HEK293T (cell line): ENCODE measurements around the gene TCFL5.

Experiments
- CTCF ChIA-PET: fragments of 350-600 bp; formaldehyde crosslinking; extraction: SDS; loops from one replicate; lab custom pipeline; 2021; ENCODE audit warnings: antibody characterized with exemption, inconsistent platforms; lab: Yijun Ruan, JAX
- POLR2A ChIA-PET: fragments of 350-600 bp; formaldehyde crosslinking; extraction: SDS; loops from one replicate; lab custom pipeline; 2020; ENCODE audit warnings: antibody characterized with exemption, inconsistent platforms; lab: Yijun Ruan, JAX
- DNase-seq: peaks from one replicate; pipeline ENCODE4 v3.0.0; 2012; ENCODE audit warnings: mixed read lengths; ENCODE audit errors: extremely low spot score
- ARNT ChIP-seq: fragments of 450-650 bp; IDR thresholded peaks from 2 replicates; pipeline ENCODE4 v1.6.1; 2017; ENCODE audit warnings: mild to moderate bottlenecking
- BHLHE40 ChIP-seq: fragments of 450-650 bp; IDR thresholded peaks from 2 replicates; pipeline ENCODE4 v1.6.1; 2016; ENCODE audit warnings: mild to moderate bottlenecking, moderate library complexity, borderline replicate concordance
- CTBP1 ChIP-seq: fragments of 450-650 bp; IDR thresholded peaks from 2 replicates; pipeline ENCODE4 v1.6.1; 2016; ENCODE audit warnings: borderline replicate concordance
- ELF4 ChIP-seq: fragments of 450-650 bp; IDR thresholded peaks from 2 replicates; pipeline ENCODE4 v1.6.1; 2017; ENCODE audit warnings: antibody characterized with exemption
- FOXA1 ChIP-seq: fragments of 450-650 bp; IDR thresholded peaks from 2 replicates; pipeline ENCODE4 v1.6.1; 2016; ENCODE audit warnings: mild to moderate bottlenecking
- FOXK2 ChIP-seq: fragments of 450-650 bp; IDR thresholded peaks from 2 replicates; pipeline ENCODE4 v1.6.1; 2016; ENCODE audit warnings: mild to moderate bottlenecking
- FOXM1 ChIP-seq: fragments of 450-650 bp; IDR thresholded peaks from 2 replicates; pipeline ENCODE4 v1.6.1; 2017; ENCODE audit warnings: mild to moderate bottlenecking, borderline replicate concordance
- HDGF ChIP-seq: fragments of 450-650 bp; IDR thresholded peaks from 2 replicates; pipeline ENCODE4 v1.6.1; 2017; ENCODE audit warnings: antibody characterized with exemption, borderline replicate concordance
- L3MBTL2 ChIP-seq: fragments of 450-650 bp; conservative IDR thresholded peaks from 2 replicates; pipeline ENCODE4 v1.6.1; 2016; ENCODE audit warnings: mild to moderate bottlenecking
- LEF1 ChIP-seq: fragments of 450-650 bp; IDR thresholded peaks from 2 replicates; pipeline ENCODE4 v1.6.1; 2017; ENCODE audit warnings: mild to moderate bottlenecking, borderline replicate concordance
- NFRKB ChIP-seq: fragments of 450-650 bp; IDR thresholded peaks from 2 replicates; pipeline ENCODE4 v1.6.1; 2016; ENCODE audit warnings: mild to moderate bottlenecking, moderate library complexity
- SP1 ChIP-seq: fragments of 450-650 bp; IDR thresholded peaks from 2 replicates; pipeline ENCODE4 v1.6.1; 2017
- SUZ12 ChIP-seq: fragments of 450-650 bp; IDR thresholded peaks from 2 replicates; pipeline ENCODE4 v1.6.1; 2016; ENCODE audit warnings: mild to moderate bottlenecking
- TARDBP ChIP-seq: fragments of 450-650 bp; IDR thresholded peaks from 2 replicates; pipeline ENCODE4 v1.6.1; 2016
- ZNF384 ChIP-seq: fragments of 450-650 bp; IDR thresholded peaks from 2 replicates; pipeline ENCODE4 v1.6.1; 2016
- TF ChIP-seq, protein P1 (sequence below): fragments of 450-650 bp; IDR thresholded peaks from 2 replicates; pipeline ENCODE4 v1.6.1; 2016

The TCFL5 gene

DNA sequence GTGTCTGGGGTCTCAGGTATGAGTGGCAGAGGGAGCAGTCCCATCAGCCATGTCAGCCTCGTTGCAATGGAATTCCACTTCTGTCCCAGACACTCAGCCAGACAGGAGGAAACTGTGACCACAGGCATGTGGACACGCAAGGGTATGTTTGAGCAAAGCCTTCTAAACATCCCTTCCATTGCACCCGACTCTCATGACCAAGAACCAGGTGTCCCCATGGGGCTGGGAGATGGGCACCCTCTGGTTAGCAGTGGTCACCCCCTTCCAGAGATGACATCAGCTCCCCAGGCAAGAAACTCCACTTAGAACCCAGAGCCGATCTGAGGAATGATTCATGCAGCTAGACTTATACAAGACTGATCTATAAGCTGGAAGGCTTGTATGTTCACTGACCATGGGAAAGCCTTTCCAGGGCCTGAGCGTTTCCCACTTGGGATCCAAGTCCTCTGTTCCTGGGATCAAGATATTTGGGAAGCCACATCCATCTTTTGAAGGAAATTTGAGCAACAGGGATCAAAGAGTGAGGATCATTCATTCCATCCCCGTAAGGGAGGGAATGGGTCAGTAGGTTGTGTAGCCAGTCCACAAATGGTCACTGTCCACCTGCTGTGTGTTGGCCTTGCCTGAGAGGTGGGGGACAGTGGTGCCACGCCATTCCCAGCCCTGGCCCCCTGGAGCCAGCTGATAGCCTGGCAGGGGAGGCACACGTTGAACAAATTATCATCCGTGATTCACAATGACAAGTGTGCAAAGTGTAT is 69.3 kb downstream of the TCFL5 start:
- no peak for DNase-seq
- TF ChIP-seq ZNF384 (no peak), ARNT (no peak), FOXK2 (no peak), SP1 (no peak), ELF4 (no peak), FOXM1 (no peak), SUZ12 (no peak), FOXA1 (no peak), CTBP1 (no peak), HDGF (no peak), BHLHE40 (no peak), TARDBP (no peak), NFRKB (no peak), L3MBTL2 (no peak), LEF1 (no peak)
- TF ChIP-seq, protein P1, sequence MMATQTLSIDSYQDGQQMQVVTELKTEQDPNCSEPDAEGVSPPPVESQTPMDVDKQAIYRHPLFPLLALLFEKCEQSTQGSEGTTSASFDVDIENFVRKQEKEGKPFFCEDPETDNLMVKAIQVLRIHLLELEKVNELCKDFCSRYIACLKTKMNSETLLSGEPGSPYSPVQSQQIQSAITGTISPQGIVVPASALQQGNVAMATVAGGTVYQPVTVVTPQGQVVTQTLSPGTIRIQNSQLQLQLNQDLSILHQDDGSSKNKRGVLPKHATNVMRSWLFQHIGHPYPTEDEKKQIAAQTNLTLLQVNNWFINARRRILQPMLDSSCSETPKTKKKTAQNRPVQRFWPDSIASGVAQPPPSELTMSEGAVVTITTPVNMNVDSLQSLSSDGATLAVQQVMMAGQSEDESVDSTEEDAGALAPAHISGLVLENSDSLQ, result no peak
- ChIA-PET POLR2A (interaction anchor here (1.0 kb wide), 1 partner anchor 15 kb away, joined by 3 read pairs; no protein-coding TSS in a partner anchor), CTCF (interaction anchor here (0.9 to 1.5 kb wide), 3 partner anchors 93 to 125 kb away, joined by 3 to 5 read pairs (median 4); no protein-coding TSS in a partner anchor)

DNA sequence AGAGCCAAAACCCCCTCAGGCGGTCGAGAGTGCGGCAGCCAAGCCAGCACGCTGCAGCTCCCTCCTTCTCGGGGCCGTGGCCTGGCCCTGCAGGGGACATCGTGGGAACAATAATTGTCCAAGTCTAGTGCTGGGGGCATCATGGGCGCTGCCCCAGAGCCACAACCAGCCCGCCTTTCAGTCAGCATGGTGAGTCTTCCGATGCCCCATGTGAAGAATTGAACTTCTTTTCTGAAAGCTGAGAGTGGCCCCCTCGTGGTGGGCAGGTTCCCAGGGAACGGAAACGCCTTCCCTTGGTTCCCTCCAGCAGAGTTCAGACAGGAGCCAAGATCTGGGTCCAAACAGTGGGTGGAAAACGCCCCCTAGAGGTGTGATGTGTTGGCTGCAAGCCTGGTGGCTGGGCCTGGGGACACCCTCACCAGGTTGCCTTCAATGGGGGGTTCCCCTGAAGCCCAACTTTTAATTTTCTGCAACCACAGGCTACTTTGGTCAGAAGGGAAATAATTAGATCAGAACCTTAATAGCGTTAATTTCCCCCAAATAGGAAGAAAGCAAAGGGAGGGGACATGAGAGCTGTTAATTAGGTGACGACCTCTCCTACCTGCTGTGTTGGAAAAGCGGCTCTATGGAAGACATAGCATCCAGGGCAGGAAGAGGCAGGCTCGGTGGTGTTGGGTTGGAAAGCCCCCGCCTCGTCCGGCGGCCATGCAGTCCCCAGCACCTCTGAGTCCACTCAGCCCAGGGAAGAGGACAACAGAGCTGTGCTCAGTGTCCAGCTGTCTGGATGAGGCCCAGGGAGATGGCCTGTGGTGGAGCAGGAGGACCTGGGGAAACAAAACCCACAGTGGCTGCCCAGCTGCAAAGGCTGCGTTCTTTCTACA is 70.1 kb downstream of the TCFL5 start:
- ChIA-PET CTCF (interaction anchor here (0.6 to 1.5 kb wide), 12 partner anchors 9 to 580 kb away, joined by 3 to 5 read pairs (median 4); no protein-coding TSS in a partner anchor), POLR2A (interaction anchor here (1.0 kb wide), 1 partner anchor 16 kb away, joined by 3 read pairs; no protein-coding TSS in a partner anchor)
- DNase-seq, result peak; percentile 79
- peak; percentile 82 for TF ChIP-seq L3MBTL2
- TF ChIP-seq TARDBP, result no peak
